Activated CD4-positive, alpha-beta memory T cell treated with anti-CD3 and anti-CD28 coated beads, Interleukin-2, amount 10 ng/mL, durations not matched to agents 7 days and 5 days (primary cell): Measurements from ENCODE around the gene TENT4A. TPM values are rescaled to one million over a fixed set of nuclear protein-coding genes. Genes with fewer than 3 reads are reported as not detected.

Experiments
- CTCF ChIA-PET: fragments of 350-600 bp; sonication (Branson Sonifier 250); formaldehyde crosslinking; loops from one replicate; lab custom pipeline; 2021; ENCODE audit warnings: antibody characterized with exemption, inconsistent platforms; lab: Charles Lee
- POLR2A ChIA-PET: fragments of 350-600 bp; sonication (Branson Sonifier 250); formaldehyde crosslinking; loops from one replicate; lab custom pipeline; 2021; ENCODE audit warnings: antibody characterized with exemption; lab: Charles Lee
- DNase-seq: peaks from one replicate; pipeline ENCODE4 v3.0.0-alpha.2; 2020
- H3K27ac Mint-ChIP-seq: one replicate; pipeline ENCODE4 v1.8.0; 2021; ENCODE audit warnings: mild to moderate bottlenecking, mixed read lengths
- H3K27me3 Mint-ChIP-seq: one replicate; pipeline ENCODE4 v1.8.0; 2021; ENCODE audit warnings: mixed read lengths
- H3K36me3 Mint-ChIP-seq: one replicate; pipeline ENCODE4 v1.8.0; 2021; ENCODE audit warnings: low read depth, mixed read lengths
- H3K4me1 Mint-ChIP-seq: one replicate; pipeline ENCODE4 v1.8.0; 2021; ENCODE audit warnings: mixed read lengths
- H3K4me3 Mint-ChIP-seq: one replicate; pipeline ENCODE4 v1.8.0; 2021; ENCODE audit warnings: mild to moderate bottlenecking, mixed read lengths
- H3K9me3 Mint-ChIP-seq: one replicate; pipeline ENCODE4 v1.8.0; 2021; ENCODE audit warnings: mixed read lengths
- total RNA-seq, 2 experiments: library from RNA; stranded (reverse); gene quantifications; one replicate each; pipeline ENCODE4 v1.2.3, GENCODE V29; 2021

TENT4A gene
- total RNA-seq, 2 experiments from 2014 or later, result 34.3 to 36.6 TPM

GRCh38 chr5:6682239-6682638 lies 31.0 kb upstream of the TENT4A start:
- ChIA-PET POLR2A (interaction anchor here (0.9 kb wide), 1 partner anchor 13 kb away, joined by 3 read pairs; no protein-coding TSS in a partner anchor), CTCF (no interaction called here)
- Mint-ChIP-seq H3K4me1 (no peaks in the 10 kb centered on the region), H3K27ac (no peak overlapping the region), H3K9me3 (no peaks in the 10 kb centered on the region), H3K4me3 (no peak overlapping the region), H3K27me3 (peaks cover 27% of the 10 kb centered on the region), H3K36me3 (no peaks in the 10 kb centered on the region)
- no peak for DNase-seq

DNA sequence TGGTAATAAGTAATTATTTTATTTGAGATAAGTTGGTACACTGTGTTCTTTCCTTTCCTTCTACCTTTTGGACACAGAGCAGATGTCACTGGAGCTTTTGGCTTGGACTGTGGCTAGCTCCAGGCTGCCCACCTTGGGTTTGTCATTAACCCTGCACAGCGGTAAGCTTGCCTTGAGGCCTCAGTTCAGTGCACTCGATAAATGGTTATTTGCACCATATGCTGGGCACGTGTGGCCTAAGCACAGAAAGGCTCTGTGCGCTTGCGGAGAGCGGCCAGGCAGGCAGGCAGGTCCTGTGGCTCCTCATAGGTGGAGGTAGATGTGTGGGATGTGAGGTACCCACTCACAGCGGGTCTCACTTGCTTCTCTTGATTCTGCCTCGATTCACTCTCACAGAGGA lies 30.0 kb upstream of the TENT4A start:
- no peak overlapping the region for H3K27ac Mint-ChIP-seq
- no peak overlapping the region for H3K4me3 Mint-ChIP-seq
- no peak for DNase-seq
- POLR2A ChIA-PET, result no interaction called here
- peaks cover 35% of the 10 kb centered on the region for H3K27me3 Mint-ChIP-seq
- no peaks in the 10 kb centered on the region for H3K4me1 Mint-ChIP-seq
- H3K9me3 Mint-ChIP-seq, result no peaks in the 10 kb centered on the region
- no peaks in the 10 kb centered on the region for H3K36me3 Mint-ChIP-seq
- CTCF ChIA-PET, result no interaction called here

- CTCF ChIA-PET, result no interaction called here
- POLR2A ChIA-PET, result no interaction called here
- Mint-ChIP-seq H3K36me3 (no peaks in the 10 kb centered on the region), H3K27ac (no peak overlapping the region), H3K4me3 (no peak overlapping the region), H3K9me3 (no peaks in the 10 kb centered on the region), H3K4me1 (no peaks in the 10 kb centered on the region), H3K27me3 (peaks cover 35% of the 10 kb centered on the region)
- DNase-seq, result no peak
Measured at GRCh38 chr5:6684075-6684474, 29.2 kb upstream of the TENT4A start.

DNA sequence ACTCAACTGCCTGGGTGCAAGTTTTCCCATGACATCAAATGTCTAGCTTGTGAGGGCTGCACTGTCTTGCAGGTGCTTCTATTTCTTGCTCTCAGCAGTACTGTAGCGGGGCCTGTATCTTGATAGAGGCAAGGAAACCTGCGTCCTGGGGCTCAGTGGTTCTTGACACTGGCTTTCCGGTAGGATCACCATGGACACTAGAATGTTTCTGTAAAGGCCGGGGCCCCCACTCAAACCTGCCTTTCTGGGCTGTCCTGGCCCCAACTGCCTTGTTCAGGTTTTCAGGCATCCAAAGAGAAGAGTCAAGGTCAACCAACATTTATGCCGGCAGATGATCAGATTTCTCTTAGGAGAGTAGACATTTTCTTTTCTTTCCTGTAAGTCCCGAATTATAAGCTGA lies 26.7 kb upstream of the TENT4A start:
- Mint-ChIP-seq H3K4me1 (no peaks in the 10 kb centered on the region), H3K36me3 (no peaks in the 10 kb centered on the region), H3K4me3 (no peak overlapping the region), H3K27ac (no peak overlapping the region), H3K9me3 (no peaks in the 10 kb centered on the region), H3K27me3 (peaks cover 46% of the 10 kb centered on the region)
- DNase-seq, result no peak
- ChIA-PET CTCF (no interaction called here), POLR2A (no interaction called here)

DNA sequence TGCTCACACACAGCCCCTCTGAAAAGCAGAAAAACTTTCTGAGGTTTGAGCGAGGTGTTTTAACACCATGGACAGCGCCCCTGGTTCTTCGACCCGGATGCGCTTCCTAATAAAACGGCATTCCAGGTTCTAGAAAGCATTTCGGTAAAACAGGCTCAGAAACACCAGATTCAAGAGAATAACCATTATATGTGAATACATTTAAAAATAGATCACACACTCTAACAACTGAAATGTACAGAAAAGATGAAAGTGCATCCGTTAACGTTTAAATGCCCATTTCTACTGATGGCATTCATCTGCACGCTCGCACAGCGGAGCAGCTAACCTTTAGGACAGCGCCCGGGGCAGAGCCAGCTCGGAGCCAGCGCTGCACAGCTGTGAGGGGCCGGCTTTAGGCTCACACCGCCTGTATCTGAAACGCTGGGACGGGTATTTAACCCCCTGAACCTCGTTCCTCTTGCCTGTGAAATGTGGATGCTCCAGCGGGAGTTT lies 26.3 kb upstream of the TENT4A start:
- POLR2A ChIA-PET, result no interaction called here
- no peaks in the 10 kb centered on the region for H3K4me1 Mint-ChIP-seq
- no peaks in the 10 kb centered on the region for H3K9me3 Mint-ChIP-seq
- peaks cover 43% of the 10 kb centered on the region for H3K27me3 Mint-ChIP-seq
- no peak overlapping the region for H3K27ac Mint-ChIP-seq
- H3K36me3 Mint-ChIP-seq, result no peaks in the 10 kb centered on the region
- CTCF ChIA-PET, result no interaction called here
- DNase-seq, result no peak
- H3K4me3 Mint-ChIP-seq, result no peak overlapping the region

GRCh38 chr5:6687505-6687904 lies 25.7 kb upstream of the TENT4A start:
- no peaks in the 10 kb centered on the region for H3K4me1 Mint-ChIP-seq
- H3K36me3 Mint-ChIP-seq, result no peaks in the 10 kb centered on the region
- no peak overlapping the region for H3K4me3 Mint-ChIP-seq
- no peak for DNase-seq
- H3K9me3 Mint-ChIP-seq, result no peaks in the 10 kb centered on the region
- peaks cover 43% of the 10 kb centered on the region for H3K27me3 Mint-ChIP-seq
- ChIA-PET CTCF (no interaction called here), POLR2A (no interaction called here)
- H3K27ac Mint-ChIP-seq, result no peak overlapping the region

DNA sequence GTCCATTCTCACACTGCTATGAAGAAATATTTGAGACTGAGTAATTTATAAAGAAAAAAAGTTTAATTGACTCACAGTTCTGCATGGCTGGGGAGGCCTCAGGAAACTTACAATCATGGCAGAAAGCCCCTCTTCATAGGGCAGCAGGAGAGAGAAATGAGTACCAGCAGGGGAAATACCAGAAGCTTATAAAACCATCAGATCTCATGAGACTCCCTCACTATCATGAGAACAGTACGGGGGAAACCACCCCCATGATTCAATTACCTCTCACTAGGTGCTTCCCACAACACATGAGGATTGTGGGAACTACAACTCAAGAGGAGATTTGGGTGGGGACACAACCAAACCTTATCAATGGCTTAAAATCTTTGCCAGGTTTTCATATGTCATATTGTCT lies 20.3 kb upstream of the TENT4A start:
- no peaks in the 10 kb centered on the region for H3K4me1 Mint-ChIP-seq
- no peaks in the 10 kb centered on the region for H3K9me3 Mint-ChIP-seq
- peaks cover 37% of the 10 kb centered on the region for H3K27me3 Mint-ChIP-seq
- DNase-seq, result no peak
- no peak overlapping the region for H3K27ac Mint-ChIP-seq
- H3K36me3 Mint-ChIP-seq, result no peaks in the 10 kb centered on the region
- POLR2A ChIA-PET, result no interaction called here
- no peak overlapping the region for H3K4me3 Mint-ChIP-seq
- CTCF ChIA-PET, result no interaction called here

DNA sequence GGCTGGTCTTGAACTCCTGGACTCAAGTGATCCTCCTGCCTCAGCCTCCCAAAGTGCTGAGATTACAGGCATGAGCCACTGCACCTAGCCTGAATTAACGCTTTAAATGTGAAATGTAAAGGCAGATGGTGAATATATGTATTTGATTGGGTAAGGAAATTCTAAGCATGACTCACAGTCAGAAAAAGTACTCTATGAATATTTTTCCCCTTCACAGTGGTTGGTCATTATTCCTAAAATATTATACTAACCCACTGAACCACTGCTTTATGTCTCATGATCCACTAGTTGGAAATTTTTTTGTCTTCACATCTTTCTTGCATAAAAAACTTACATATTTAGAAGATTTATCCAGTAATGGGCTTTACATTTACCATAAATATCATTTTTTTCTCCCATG lies 14.5 kb upstream of the TENT4A start:
- H3K27ac Mint-ChIP-seq, result no peak overlapping the region
- H3K27me3 Mint-ChIP-seq, result peaks cover 43% of the 10 kb centered on the region
- no peaks in the 10 kb centered on the region for H3K36me3 Mint-ChIP-seq
- H3K4me1 Mint-ChIP-seq, result no peaks in the 10 kb centered on the region
- ChIA-PET POLR2A (no interaction called here), CTCF (no interaction called here)
- no peak overlapping the region for H3K4me3 Mint-ChIP-seq
- no peak for DNase-seq
- H3K9me3 Mint-ChIP-seq, result no peaks in the 10 kb centered on the region

DNA sequence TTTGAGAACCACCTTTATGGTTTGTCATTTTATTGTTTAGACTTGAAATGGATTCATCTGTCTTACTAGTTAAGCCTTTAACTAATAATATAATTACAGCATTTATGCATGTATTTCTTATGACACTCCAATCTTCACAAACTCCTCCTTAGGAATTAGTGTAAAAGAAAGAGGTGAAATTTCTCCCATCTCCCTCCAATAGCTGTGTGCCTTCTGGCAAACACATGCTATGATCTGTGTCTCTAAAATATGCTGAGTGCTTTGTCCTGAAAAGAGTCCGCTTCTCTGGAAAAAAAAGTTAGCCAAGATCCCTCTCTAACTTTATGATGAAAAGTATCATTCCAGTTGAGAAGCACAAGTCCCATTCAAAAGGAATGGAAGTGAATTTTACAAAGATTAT lies 13.9 kb upstream of the TENT4A start:
- POLR2A ChIA-PET, result no interaction called here
- CTCF ChIA-PET, result no interaction called here
- Mint-ChIP-seq H3K4me3 (no peak overlapping the region), H3K4me1 (no peaks in the 10 kb centered on the region), H3K27ac (no peak overlapping the region), H3K36me3 (no peaks in the 10 kb centered on the region), H3K9me3 (no peaks in the 10 kb centered on the region), H3K27me3 (peaks cover 42% of the 10 kb centered on the region)
- no peak for DNase-seq

DNA sequence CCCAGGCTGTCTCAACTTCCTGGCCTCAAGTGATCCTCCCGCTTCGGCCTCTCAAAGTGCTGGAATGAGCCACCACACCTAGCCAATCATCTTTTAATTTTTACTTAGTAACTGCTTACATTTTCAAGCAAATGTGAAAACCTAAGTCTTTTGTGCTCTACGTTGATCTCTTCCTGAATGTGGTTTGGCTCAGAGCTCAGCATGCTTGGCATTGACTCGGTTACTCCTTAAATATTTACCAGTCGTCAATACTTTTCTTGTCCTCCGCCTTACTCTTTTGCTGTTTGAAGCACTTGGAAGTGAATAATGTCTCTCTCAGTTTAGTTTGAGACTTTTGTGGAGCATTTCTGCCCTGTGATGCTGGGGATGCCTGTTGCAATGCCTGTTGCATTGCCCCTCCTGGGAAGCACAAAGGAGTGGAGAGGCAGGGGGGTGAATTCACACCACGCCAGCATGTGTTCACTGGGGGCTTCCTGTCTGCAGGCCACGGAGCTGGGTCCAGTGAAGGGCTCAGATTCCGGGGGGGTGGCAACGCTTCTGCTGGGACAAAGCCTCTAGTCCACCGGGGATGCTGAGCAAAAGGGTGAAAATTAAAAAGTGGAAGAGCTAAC lies 13.1 kb upstream of the TENT4A start:
- ChIA-PET POLR2A (no interaction called here), CTCF (no interaction called here)
- Mint-ChIP-seq H3K36me3 (no peaks in the 10 kb centered on the region), H3K27ac (no peak overlapping the region), H3K4me3 (no peak overlapping the region), H3K4me1 (peaks cover 4% of the 10 kb centered on the region), H3K9me3 (no peaks in the 10 kb centered on the region), H3K27me3 (peaks cover 40% of the 10 kb centered on the region)
- no peak for DNase-seq

- CTCF ChIA-PET, result no interaction called here
- POLR2A ChIA-PET, result no interaction called here
- Mint-ChIP-seq H3K27me3 (peaks cover 37% of the 10 kb centered on the region), H3K9me3 (no peaks in the 10 kb centered on the region), H3K27ac (no peak overlapping the region), H3K4me1 (peaks cover 7% of the 10 kb centered on the region), H3K36me3 (no peaks in the 10 kb centered on the region), H3K4me3 (no peak overlapping the region)
- no peak for DNase-seq
Measured at GRCh38 chr5:6700685-6701355, 12.4 kb upstream of the TENT4A start.

- Mint-ChIP-seq H3K9me3 (no peaks in the 10 kb centered on the region), H3K4me1 (peaks cover 9% of the 10 kb centered on the region), H3K27me3 (peaks cover 35% of the 10 kb centered on the region), H3K4me3 (no peak overlapping the region), H3K36me3 (no peaks in the 10 kb centered on the region), H3K27ac (no peak overlapping the region)
- ChIA-PET CTCF (no interaction called here), POLR2A (no interaction called here)
- DNase-seq, result no peak
Measured at GRCh38 chr5:6701491-6701890, 11.7 kb upstream of the TENT4A start.

GRCh38 chr5:6702633-6703032 lies 10.6 kb upstream of the TENT4A start:
- Mint-ChIP-seq H3K9me3 (no peaks in the 10 kb centered on the region), H3K4me3 (no peak overlapping the region), H3K27me3 (peaks cover 25% of the 10 kb centered on the region), H3K4me1 (peaks cover 9% of the 10 kb centered on the region), H3K27ac (no peak overlapping the region), H3K36me3 (no peaks in the 10 kb centered on the region)
- DNase-seq, result no peak
- POLR2A ChIA-PET, result no interaction called here
- CTCF ChIA-PET, result no interaction called here

- Mint-ChIP-seq H3K9me3 (no peaks in the 10 kb centered on the region), H3K4me3 (no peak overlapping the region), H3K27me3 (peaks cover 18% of the 10 kb centered on the region), H3K4me1 (peaks cover 9% of the 10 kb centered on the region), H3K27ac (no peak overlapping the region), H3K36me3 (no peaks in the 10 kb centered on the region)
- no peak for DNase-seq
- ChIA-PET POLR2A (no interaction called here), CTCF (no interaction called here)
Measured at GRCh38 chr5:6703806-6704205, 9.4 kb upstream of the TENT4A start.
